ENCODE data around the gene POFUT2.
A peak's percentile ranks its signal among the peaks of the same experiment; 100 is the strongest.

POFUT2 gene

GRCh38 chr21:45287438-45288391 is at the start of gene POFUT2:
Gene POFUT2 (minus strand): TSS chr21:45287895. CDS start chr21:45287871, 24 bp downstream.
- DNase-seq (ENCODE audit: low spot score) = peak; percentile 93

- DNase-seq (ENCODE audit: low spot score) = peak; percentile 57
Observed at GRCh38 chr21:45336870-45337269, 49.2 kb upstream of the POFUT2 start.

- DNase-seq (ENCODE audit: low spot score) = no peak
Observed at GRCh38 chr21:45336535-45336810, 48.8 kb upstream of the POFUT2 start.

GRCh38 chr21:45335761-45336534 is 48.3 kb upstream of the POFUT2 start:
- DNase-seq (ENCODE audit: low spot score) = no peak

- no peak for DNase-seq (ENCODE audit: low spot score)
Observed at GRCh38 chr21:45335151-45335760, 47.6 kb upstream of the POFUT2 start.

- DNase-seq (ENCODE audit: low spot score) = no peak
Observed at GRCh38 chr21:45334591-45335081, 46.9 kb upstream of the POFUT2 start.

- DNase-seq (ENCODE audit: low spot score) = no peak
Observed at GRCh38 chr21:45334134-45334533, 46.4 kb upstream of the POFUT2 start.

GRCh38 chr21:45333583-45334121 is 46.0 kb upstream of the POFUT2 start:
- DNase-seq (ENCODE audit: low spot score) = peak; percentile 30

- DNase-seq (ENCODE audit: low spot score) = no peak
Observed at GRCh38 chr21:45332981-45333582, 45.4 kb upstream of the POFUT2 start.

GRCh38 chr21:45332415-45332814 is 44.7 kb upstream of the POFUT2 start:
- DNase-seq (ENCODE audit: low spot score) = no peak

GRCh38 chr21:45331531-45332147 is 43.9 kb upstream of the POFUT2 start:
- DNase-seq (ENCODE audit: low spot score) = peak; percentile 23

GRCh38 chr21:45330851-45331261 is 43.2 kb upstream of the POFUT2 start:
- DNase-seq (ENCODE audit: low spot score) = peak; percentile 22

- DNase-seq (ENCODE audit: low spot score) = peak; percentile 51
Observed at GRCh38 chr21:45330075-45330781, 42.5 kb upstream of the POFUT2 start.

- DNase-seq (ENCODE audit: low spot score) = peak; percentile 29
Observed at GRCh38 chr21:45329261-45330074, 41.8 kb upstream of the POFUT2 start.

GRCh38 chr21:45328198-45329091 is 40.8 kb upstream of the POFUT2 start:
- DNase-seq (ENCODE audit: low spot score) = no peak

- no peak for DNase-seq (ENCODE audit: low spot score)
Observed at GRCh38 chr21:45327441-45328197, 39.9 kb upstream of the POFUT2 start.

- no peak for DNase-seq (ENCODE audit: low spot score)
Observed at GRCh38 chr21:45326891-45327440, 39.3 kb upstream of the POFUT2 start.
